Fibroblast of villous mesenchyme (primary cell): ENCODE results near the gene C2orf92. TPM values are rescaled to one million over a fixed set of nuclear protein-coding genes. Genes with fewer than 3 reads are reported as not detected.

Experiments used
- DNase-seq: peaks from one replicate; pipeline ENCODE4 v3.0.0-alpha.2; 2010; ENCODE audit warnings: low read depth
- H3K4me3 ChIP-seq: 2 replicates; pipeline ENCODE4 v1.5.1; 2011; ENCODE audit warnings: low read depth, mild to moderate bottlenecking, low read length
- CTCF ChIP-seq: IDR thresholded peaks from 2 replicates; pipeline ENCODE4 v1.5.1; 2012; ENCODE audit warnings: low read depth, mild to moderate bottlenecking, low read length; ENCODE audit not compliant: insufficient read depth
- total RNA-seq: library from RNA; depleted of rRNA; stranded (reverse); fragments of >200 nt; gene quantifications from 2 replicates; pipeline ENCODE4 v1.2.3, GENCODE V29; 2012

Gene C2orf92
- total RNA-seq, 1 donor = 6.0 TPM

GRCh38 chr2:97726261-97727064 lies 57.0 kb downstream of the C2orf92 start:
- no peak for TF ChIP-seq CTCF
- H3K4me3 ChIP-seq = no peak overlapping the region
- DNase-seq = peak; percentile 21

- DNase-seq = no peak
- no peak for TF ChIP-seq CTCF
- no peak overlapping the region for H3K4me3 ChIP-seq
Measured at GRCh38 chr2:97727296-97727695, 57.8 kb downstream of the C2orf92 start.

- TF ChIP-seq CTCF = no peak
- DNase-seq = no peak
Measured at GRCh38 chr2:97728091-97728731, 58.7 kb downstream of the C2orf92 start.

GRCh38 chr2:97730245-97730644 lies 60.7 kb downstream of the C2orf92 start:
- no peak for TF ChIP-seq CTCF
- no peak for DNase-seq

More at GRCh38 chr2:97728091-97728731, 58.7 kb downstream of the C2orf92 start:
- H3K4me3 ChIP-seq = no peak overlapping the region

GRCh38 chr2:97731274-97732020 lies 61.9 kb downstream of the C2orf92 start:
- no peak for DNase-seq
- no peak for TF ChIP-seq CTCF
- H3K4me3 ChIP-seq = no peak overlapping the region

More at GRCh38 chr2:97730245-97730644, 60.7 kb downstream of the C2orf92 start:
- no peak overlapping the region for H3K4me3 ChIP-seq

- TF ChIP-seq CTCF = no peak
- no peak for DNase-seq
- no peak overlapping the region for H3K4me3 ChIP-seq
Measured at GRCh38 chr2:97732436-97733340, 63.2 kb downstream of the C2orf92 start.
